GM19035 (cell line): ENCODE data around the gene MAP2K2.

ENCODE experiments used
- ATAC-seq: cut with Tn5 transposase; IDR thresholded peaks from one replicate; pipeline ENCODE4 v1.9.1; 2021; ENCODE audit not compliant: unreplicated experiment

MAP2K2 gene

DNA sequence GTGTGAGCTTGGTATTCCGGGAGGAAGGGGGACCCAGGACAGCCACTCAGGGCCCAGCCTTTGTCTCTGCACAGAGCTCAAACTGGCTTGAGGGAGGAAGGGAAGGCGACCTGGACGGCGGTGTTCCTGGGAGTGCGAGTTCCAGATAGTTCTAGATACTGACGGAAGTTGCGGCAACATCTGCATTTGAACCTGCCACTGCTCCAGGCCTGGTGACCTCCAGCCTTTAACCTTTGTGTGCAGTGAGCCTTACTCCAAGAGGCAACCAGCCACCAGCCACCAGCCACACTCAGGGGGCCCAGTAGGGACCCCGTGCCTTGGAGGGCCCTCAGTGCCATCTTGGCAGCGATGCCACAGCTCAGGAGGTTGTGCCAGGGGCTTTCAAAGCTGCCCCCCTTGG lies 41.8 kb downstream of the MAP2K2 start:
- ATAC-seq: no peak

DNA sequence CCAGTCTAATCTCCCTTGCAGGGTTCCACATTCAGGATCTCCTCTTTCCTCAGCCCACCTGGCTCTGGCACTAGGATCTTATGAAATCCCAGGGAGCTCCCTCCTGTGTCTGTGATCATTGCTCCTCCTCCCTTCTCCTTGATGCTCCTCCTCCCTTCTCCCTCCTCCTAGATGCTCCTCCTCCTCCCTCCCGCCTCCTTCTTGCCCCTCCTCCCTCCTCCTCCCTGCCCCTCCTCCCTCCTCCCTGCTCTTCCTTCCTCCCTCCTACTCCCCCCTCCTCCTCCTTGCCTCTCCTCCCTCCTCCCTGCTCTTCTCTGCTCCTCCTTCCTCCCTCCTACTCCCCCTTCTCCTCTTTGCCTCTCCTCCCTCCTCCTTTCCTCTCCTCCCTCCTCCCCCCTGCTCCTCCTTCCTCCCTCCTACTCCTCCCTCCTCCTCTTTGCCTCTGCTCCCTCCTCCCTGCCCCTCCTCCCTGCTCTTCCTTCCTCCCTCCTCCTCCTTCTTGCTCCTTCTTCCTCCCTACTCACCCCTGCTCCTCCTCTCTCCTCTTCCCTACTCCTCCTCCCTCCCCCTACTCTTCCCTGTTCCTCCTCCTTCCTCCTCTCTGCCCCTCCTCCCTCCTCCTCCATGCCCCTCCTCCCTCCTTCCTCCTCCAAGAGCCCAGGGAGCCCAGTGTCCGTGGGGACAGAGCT lies 42.3 kb downstream of the MAP2K2 start:
- ATAC-seq: no peak

DNA sequence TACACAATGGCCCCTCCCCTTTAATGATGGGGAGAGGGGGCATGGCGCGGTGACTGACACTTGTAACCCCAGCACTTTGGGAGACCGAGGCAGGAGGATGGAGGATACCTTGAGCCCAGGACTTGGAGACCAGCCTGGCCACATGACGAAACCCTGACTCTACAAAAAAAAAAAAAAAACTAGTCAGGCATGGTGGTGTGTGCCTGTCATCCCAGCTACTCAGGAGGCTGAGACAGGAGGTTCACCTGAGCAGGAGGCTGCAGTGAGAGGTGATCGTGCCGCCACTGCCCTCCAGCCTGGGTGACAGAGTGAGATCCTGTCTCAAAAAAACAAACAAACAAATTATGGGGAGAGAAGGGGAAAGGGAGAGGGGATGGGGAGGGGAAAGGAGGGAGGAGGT lies 43.4 kb downstream of the MAP2K2 start:
- no peak for ATAC-seq

DNA sequence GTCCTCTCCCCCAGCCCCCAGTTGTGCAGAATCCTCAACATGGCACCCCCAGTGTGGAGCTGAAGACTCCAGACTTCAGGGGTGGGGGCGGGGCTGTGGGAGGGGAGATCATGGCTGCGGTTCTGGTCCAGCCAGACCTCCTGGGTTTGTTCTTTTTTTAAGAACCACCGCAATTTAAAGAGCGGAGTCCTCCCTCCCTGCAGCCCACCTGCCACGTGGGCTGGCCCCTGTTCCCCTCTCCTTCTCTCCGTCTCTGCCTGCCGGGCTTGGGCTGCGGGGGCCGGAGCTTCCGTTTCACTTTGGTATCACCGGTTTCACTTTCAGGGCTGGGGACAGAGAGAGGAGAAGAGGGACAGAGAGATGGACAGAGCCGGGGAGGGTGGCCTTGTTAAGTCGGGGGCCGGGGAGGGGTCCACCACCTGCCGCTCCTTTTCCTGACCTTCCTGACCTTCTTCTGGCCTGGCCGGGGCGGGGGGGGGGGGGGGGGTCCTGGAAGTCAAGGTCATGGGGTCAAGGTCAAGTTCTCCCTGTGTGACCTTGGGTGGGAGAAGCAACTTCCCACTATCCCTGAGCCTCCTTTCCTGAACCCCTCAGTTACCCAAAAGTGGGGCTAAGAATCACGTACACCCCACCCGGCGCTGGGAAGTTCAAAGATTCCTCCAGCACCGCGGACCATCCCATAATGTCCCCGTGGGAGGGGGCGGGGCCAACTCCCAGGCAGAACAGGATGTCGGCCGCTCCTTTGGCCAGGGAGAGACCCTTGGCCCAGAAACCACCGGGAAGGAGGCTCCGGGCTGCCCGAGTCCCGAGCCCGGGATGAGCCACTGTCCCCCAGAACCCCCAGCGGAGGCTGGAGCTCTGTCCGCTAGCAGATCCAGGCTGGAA lies 45.9 kb downstream of the MAP2K2 start:
- ATAC-seq: no peak

DNA sequence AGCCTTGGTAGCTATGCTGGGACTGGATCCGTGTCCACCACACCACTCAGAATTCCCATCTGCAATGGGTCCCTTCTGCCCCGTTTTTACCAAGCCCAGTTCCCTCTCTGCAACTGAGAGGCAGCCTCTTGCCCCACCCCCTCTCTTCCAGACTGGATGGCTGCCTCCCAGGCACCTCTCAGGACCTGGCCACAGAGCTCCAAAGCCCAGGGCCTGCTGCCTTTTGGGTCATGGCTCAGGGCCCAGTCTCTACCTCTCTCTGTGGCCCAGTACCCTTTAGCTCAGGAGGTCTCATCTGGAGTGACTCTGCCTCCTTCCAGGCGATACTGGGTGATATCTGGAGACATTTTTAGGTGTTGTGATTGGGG lies 46.9 kb downstream of the MAP2K2 start:
- ATAC-seq: no peak

DNA sequence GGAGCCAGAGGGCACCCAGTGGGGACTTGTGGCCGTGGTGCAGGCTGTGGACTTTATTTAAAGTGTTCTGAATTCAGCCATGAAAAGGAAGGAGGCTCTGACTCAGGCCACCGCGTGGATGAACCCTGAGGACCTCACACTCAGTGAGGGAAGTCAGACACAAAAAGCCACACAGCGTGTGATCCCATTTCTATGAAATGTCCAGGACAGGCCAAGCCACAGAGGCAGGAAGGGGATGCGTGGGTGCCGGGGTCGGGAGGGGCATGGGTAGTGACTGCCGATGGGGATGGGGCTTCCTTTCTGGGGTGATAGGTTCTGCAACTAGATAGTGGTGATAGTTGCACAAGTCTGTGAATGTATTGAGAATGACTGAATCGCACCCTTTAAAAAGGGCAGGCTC lies 48.5 kb downstream of the MAP2K2 start:
- no peak for ATAC-seq

DNA sequence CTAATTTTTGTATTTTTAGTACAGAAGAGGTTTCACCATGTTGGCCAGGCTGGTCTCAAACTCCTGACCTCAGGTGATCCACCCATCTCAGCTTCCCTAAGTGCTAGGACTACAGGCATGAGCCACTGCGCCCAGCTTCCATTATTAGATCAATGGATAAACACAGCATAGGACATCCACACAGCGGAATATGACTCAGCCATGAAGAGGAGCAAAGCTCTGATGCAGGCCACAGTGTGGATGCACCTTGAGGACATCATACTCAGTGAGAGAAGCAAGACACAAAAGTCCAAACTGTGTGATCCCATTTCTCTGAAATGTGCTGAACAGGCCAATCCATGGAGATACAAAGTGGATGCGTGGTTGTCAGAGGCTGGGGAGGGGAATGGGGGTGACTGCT lies 52.3 kb downstream of the MAP2K2 start:
- no peak for ATAC-seq

DNA sequence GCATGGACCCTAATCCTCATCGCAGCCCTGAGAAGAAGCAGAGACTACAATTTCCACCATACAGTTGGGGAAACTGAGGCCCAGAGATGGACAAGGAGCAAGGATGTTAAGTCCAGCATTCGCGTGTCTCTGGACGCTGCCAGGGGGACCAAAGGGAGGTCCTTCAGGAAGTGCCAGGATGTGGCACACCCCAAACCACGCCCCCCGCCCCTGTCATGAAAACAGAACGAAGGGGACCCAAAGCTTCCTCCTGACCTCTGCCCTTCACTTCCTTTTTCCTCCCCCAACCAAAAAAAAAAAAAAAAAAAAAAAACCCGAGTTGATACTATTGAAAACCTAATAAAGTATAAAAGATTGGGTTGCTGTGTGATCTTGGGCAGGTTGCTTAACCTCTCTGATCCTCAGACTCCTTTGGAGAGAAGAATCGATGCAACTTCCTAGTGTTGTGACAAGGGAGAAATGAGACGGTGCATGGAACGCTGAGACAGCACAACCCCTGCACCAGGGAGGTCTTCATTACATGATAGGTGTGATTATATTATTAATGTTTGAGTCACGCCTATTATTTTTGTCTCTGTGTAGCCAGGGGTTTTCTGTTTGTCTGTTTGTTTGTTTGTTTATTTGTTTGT lies 54.5 kb downstream of the MAP2K2 start:
- ATAC-seq: no peak

DNA sequence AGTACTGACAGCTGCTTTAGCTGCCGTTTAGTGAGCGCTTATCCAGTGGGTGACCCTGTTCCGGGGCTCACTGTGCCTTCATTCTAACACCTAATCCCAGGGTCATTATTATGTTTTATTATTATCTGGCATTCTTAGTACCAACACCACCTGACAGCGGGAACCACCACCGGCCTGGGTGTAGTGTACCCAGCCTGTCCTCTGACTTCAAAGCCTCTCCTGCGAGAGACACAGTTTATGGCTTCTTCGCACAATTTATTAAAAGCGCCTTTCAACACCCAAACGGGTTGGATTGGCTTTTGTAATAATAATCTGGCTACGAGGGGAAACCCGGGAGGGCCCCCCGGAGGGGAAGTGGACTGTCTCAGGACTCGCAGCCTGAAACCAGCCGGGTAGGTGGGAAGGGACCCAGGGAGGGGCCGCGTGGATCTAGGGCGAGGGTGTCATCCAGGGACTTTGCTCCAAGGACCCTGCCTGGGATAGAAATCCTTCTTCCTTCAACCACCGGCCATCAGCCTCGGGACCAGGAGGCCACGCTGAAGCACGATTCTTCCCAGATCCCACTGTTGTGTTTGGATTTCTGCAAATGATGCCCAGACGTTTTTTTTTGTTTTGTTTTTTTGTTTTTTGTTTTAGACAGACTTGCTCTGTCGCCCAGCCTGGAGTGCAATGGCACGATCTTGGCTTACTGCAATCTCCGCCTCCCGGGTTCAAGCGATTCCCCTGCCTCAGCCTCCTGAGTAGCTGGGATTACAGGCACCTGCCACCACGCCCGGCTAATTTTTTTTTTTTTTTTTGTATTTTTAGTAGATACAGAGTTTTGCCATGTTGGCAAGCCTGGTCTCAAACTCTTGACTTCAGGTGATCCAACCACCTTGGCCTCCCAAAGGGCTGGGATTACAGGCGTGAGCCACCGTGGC lies 55.6 kb downstream of the MAP2K2 start:
- no peak for ATAC-seq

DNA sequence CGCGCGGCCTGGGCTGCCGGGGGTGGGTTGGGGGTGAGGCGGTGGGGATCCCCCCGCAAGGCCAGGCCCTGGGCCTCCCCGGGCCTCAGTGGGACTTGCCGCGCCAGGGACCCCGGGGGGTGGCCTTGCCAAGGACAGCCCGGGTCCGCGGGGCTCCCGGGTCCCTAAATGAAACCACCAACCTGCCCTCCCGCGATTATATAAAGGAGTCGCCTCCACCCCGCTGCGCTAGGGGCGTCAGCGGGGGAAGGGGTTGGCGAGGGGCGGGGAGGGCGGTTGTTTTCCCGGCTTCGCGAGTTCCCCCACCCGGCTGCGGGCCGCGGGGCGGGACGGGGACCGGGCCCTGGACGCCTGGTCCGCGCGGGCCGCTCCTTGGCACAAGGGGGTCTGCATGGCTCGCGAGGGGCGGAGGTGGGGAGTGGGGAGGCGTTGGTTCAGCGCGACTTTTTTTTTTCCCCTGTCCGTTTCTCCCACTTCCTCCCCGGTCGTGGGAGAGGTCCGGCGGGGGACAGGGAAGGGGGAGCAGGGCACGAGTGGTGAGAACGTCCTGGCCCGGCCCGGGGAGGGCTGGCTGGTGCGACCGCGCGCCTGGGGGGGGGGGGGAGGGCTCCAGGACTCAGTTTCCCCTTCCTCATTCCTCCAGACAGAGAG lies 56.4 kb downstream of the MAP2K2 start:
- no peak for ATAC-seq

DNA sequence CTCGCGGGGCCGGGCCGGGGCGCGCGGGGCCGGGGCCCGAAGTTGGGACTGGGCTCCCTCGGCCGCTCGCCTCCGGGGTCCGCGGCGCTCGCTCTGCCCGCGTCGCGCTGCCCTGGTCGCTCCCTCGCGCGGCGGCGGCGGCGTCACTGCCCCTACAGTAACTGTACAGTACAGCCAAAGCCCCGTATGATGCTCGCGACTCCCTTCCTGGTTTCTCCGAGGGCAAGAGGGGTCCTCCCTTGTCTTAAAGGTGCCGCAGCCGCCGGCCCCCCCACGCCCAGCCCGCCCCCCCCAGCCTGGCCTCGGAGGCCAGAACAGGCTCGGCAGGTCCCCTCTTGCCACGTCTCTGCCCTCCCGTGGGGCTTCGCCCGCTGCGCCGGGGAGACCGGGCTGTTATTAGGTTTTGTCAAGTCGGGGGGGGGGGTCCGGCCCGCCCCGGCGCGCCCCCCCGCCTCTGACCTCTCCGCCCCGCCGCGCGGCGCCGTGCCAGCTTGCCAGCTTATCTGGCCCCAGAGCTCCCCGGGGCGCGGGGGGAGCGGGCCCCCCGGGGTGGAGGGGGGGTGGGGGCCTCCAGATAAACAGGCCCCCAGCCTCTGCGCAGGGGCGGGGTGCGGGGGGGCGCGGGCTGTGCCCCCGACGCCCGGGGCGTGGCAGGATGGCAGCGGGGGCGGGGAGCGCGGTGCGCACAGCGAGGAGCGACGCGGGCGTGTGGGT lies 57.1 kb downstream of the MAP2K2 start, which contains the start of gene ZBTB7A:
Gene ZBTB7A (minus strand): TSS at position 218 of the 714 bp plus-strand sequence. CDS start 11,667 bp downstream, outside the sequence.
- ATAC-seq: no peak

DNA sequence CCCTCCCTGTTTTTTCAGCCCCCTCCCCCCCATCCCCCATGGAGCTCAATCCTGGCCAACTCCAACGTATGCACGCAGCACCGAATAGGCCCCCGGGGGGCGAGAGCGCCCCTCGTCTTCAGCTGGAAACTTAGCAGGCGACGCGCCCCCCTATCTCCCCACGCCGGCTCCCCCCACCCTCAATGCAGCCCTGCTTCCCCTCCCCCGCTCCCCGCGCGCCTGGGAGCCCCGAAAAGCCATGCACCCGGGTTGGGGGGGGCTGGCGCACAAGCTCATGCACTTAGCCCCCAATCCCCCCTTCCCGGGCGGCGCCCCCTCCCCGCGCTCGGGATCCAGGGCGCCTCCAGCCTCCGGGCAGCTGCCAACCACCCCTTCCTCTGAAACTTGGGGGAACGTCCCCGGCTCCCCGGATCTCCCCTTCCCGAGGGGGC lies 57.7 kb downstream of the MAP2K2 start:
- ATAC-seq: no peak

DNA sequence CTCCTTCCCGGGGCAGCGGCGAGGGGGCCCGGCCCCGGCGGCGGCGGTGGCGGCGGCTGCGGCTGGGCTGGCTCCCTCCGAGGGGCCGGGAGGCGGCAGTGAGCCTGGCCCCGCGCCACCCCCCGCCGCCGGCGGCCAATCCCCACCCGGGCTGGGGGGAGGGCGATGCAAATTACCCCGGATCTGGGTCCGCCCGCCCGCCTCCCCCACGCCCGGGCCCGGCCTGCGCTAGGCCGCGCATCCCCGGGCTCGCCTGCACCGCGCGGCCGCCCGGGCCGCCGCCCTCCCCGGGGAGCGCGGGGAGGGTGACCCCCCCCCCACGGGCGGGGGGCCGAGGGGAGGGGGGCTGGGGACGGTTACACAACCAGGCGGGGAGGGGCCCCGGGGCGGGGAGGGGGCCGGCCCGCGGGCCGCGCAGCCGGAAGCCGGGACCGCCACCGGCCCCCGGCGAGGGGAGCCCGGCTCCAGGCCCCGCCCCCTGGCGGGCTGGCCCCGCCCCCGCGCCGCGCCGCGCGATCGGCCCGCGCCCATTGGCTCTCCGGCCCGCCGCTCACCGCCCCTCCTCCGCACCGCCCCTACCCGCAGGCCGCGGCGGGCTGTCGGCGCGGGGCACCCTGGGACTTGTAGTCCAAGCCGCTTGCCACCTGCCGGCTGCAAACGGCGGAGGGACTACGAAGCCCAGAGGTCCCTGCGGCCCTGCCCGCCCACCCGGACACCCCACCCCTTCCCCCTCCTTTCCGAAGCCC lies 58.3 kb downstream of the MAP2K2 start:
- ATAC-seq: peak; percentile 67

DNA sequence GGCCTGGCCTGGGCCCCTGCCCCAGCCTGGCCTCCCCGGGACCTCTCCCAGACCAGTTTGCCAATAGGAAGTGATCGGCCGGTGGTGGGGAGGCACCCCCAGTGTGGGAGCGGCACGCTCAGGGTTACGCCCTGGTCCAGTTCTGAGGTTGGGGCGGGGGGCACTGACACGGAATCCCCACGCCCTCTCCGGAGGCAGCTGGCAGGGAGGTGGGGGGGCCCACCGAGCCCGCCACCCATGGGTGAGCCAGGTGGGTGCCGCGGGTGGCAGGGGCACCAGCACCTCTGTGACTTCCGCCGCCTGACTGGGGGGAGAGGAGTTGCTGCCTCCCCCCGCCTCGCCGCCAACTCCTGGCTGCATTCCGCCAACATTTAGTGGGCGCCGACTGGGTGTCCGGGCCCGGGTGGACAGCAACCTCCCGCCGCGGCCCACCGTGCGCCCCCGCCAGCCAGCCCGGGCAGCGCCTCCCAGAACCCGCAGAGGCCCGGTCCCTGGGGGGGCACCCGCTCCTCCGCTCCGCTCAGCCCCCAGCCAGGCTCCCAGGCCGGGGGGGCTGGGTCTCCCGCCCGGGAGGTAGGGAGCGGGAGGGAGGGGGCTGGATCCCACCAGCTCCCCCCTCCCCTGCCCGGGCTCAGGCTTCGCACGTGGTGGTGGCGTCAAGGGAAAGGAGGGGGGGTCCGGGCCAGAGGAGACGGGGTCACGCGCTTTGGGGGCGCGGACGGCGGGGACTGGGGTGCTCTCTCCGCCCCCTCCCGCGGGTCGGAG lies 59.2 kb downstream of the MAP2K2 start:
- peak; percentile 4 for ATAC-seq

DNA sequence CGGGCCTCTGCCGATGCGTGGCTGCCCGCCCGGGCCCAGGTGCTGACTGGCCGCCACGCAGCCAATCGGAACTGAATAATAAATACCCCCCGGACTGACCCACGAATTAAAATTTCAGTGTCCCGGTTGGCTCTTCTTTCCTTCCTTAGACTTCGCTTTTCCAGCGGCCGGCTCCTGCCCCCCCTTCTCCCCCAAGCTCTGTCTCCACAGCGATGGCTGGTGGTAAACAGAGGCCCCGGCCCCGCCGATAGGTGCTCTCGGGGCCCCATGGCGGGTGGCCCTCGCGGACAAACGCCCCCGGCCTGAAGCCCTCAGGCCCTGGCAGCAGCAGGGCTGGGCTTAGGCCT lies 59.8 kb downstream of the MAP2K2 start:
- no peak for ATAC-seq

DNA sequence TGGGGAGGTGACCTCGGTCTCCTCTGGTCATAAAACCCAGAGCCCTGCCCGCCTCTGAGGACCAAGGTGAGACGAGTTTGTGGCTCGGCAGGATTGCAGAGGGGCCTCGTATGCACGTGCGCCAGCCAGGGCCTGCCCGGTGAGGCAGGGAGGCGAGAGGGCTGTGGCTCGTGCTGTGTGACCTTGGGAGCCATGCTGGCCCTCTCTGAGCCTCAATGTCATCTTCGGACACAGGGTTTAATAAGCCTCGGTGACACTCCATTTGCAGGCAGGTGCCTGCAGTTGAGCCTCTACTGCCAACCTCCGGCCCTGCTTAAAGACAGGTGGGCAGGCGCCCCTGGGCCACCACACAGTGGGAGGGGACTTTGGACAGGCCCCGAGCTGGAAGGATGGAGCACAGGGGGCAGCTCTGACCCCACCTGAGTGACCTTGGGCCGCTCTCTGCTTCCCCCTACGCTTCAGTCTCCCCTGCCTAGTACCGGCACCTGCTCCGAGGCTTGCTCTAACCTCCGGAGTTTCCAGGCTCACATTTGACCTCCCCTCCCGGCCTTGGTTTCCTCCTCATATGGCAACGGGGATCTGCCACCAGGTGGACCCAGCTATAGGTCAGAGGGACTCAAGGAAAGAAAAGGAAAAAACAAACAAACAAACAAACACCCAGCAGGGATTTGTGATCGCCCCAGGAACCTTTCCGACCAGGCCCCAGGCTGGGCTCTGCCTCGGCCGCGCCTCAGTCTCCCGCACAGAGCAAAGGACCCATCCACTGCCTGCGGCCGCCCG lies 60.4 kb downstream of the MAP2K2 start:
- ATAC-seq: no peak
